A549 (cell line): ENCODE measurements around the gene SP140L.
"Not testable (repeated sequence)": the region's sequence is repeated elsewhere in the genome, so short reads cannot be mapped to it uniquely, and the experiment has no call there.

Experiments used
- CBX2 ChIP-seq: fragments of 200-600 bp; sonication (generic); IDR thresholded peaks from 2 replicates; pipeline ENCODE4 v1.6.1; 2016; ENCODE audit warnings: low read depth, mild to moderate bottlenecking, borderline replicate concordance
- CTCF ChIP-seq: fragments of >200 bp; sonication (Bioruptor Twin); formaldehyde crosslinking; IDR thresholded peaks from 3 replicates; pipeline ENCODE4 v1.5.1; 2016
- JUN ChIP-seq, 2 experiments: fragments of >200 bp; sonication (Bioruptor Twin); formaldehyde crosslinking; IDR thresholded peaks; 2 replicates in 1 of 2; 3 replicates in 1 of 2; pipeline ENCODE4 v1.6.1; 2016 to 2017
- NR3C1 ChIP-seq: fragments of >200 bp; sonication (Bioruptor Twin); formaldehyde crosslinking; IDR thresholded peaks from 3 replicates; pipeline ENCODE4 v1.6.1; 2017
- POLR2A ChIP-seq: IDR thresholded peaks from 2 replicates; pipeline ENCODE4 v1.6.1; 2012; ENCODE audit warnings: mild to moderate bottlenecking, low read length
- POLR2AphosphoS2 ChIP-seq: conservative IDR thresholded peaks from 2 replicates; pipeline ENCODE4 v1.6.1; 2012; ENCODE audit warnings: low read length, improper control_type of control experiment, inconsistent platforms
- RAD21 ChIP-seq, 2 experiments: fragments of >200 bp in 1 of 2; sonication (Bioruptor Twin) in 1 of 2; formaldehyde crosslinking in 1 of 2; IDR thresholded peaks in 1 of 2; conservative IDR thresholded peaks in 1 of 2; 2 replicates in 1 of 2; 3 replicates in 1 of 2; pipeline ENCODE4 v1.6.1; 2012 to 2018; ENCODE audit warnings: inconsistent platforms in 1 of 2
- RCOR1 ChIP-seq: fragments of 150-350 bp; IDR thresholded peaks from 2 replicates; pipeline ENCODE4 v1.6.1; 2014; ENCODE audit warnings: antibody characterized with exemption, low read length, low read depth
- USF2 ChIP-seq: fragments of 450-650 bp; IDR thresholded peaks from 2 replicates; pipeline ENCODE4 v1.6.1; 2014; ENCODE audit warnings: antibody characterized with exemption

GRCh38 chr2:230310792-230311191 lies 16.2 kb upstream of the SP140L start:
- not testable (repeated sequence) for TF ChIP-seq CTCF; RAD21 (conservative IDR thresholded peaks at IDR 0.05 in 1 of 2, IDR thresholded peaks at IDR 0.05 in 1 of 2); JUN (IDR thresholded peaks at IDR 0.05); POLR2A; RCOR1; POLR2AphosphoS2; USF2; NR3C1; CBX2
